ENCODE measurements around the gene CLEC6A.

- TF ChIP-seq CTCF (conservative IDR thresholded peaks at IDR 0.05; ENCODE audit: low read depth, low read length) (no peak), EZH2 (IDR thresholded peaks at IDR 0.05; ENCODE audit: borderline replicate concordance, low read depth, low read length, poor library complexity, severe bottlenecking) (no peak)
Observed at GRCh38 chr12:8493084-8493483, 37.3 kb downstream of the CLEC6A start.
